Endometrial microvascular endothelial cells (primary cell): ENCODE results near the gene RFX1. TPM values are rescaled to one million over a fixed set of nuclear protein-coding genes. Genes with fewer than 3 reads are reported as not detected.
"Not testable (repeated sequence)": the region's sequence is repeated elsewhere in the genome, so short reads cannot be mapped to it uniquely, and the experiment has no call there.

Experiments used
- in situ Hi-C: cut with HindIII; loops from 2 replicates; pipeline ENCODE4 v1.10.0; 2017; ENCODE audit warnings: low sequenced_read_pairs, low pct_unique_long_range_greater_than_20kb; ENCODE audit errors: inconsistent ontology term
- total RNA-seq: library from RNA; depleted of rRNA; stranded (reverse); fragments of >200 nt; gene quantifications from one replicate; pipeline ENCODE4 v1.2.3, GENCODE V29; 2015; ENCODE audit errors: inconsistent ontology term

RFX1 gene
- total RNA-seq, 1 donor from 2014 or later = 4.6 TPM

GRCh38 chr19:13926715-13927114 is 79.4 kb downstream of the RFX1 start:
- in situ Hi-C loops = no loop called here

- in situ Hi-C loops = no loop called here
These were observed 80.1 kb downstream of the RFX1 start for GRCh38 chr19:13926010-13926409.

GRCh38 chr19:13923194-13923987 is 82.7 kb downstream of the RFX1 start:
- in situ Hi-C loops = no loop called here

- in situ Hi-C loops = not testable (repeated sequence)
These were observed 84.0 kb downstream of the RFX1 start for GRCh38 chr19:13922118-13922517.

GRCh38 chr19:13920940-13921747 is 85.0 kb downstream of the RFX1 start:
- in situ Hi-C loops = no loop called here

GRCh38 chr19:13920524-13920923 is 85.6 kb downstream of the RFX1 start:
- in situ Hi-C loops = no loop called here

- in situ Hi-C loops = no loop called here
These were observed 87.3 kb downstream of the RFX1 start for GRCh38 chr19:13918726-13919411.

- in situ Hi-C loops = no loop called here
These were observed 88.2 kb downstream of the RFX1 start for GRCh38 chr19:13917888-13918406.

GRCh38 chr19:13914777-13915176 is 91.3 kb downstream of the RFX1 start:
- in situ Hi-C loops = no loop called here

GRCh38 chr19:13913352-13913751 is 92.8 kb downstream of the RFX1 start:
- in situ Hi-C loops = no loop called here

Other genes starting within 250 kb of the RFX1 start
- 33.5 TPM for gene MRI1, start 241.8 kb downstream of the RFX1 start, total RNA-seq
- gene C19orf53, start 231.9 kb downstream of the RFX1 start, total RNA-seq = 121 TPM
- gene ZSWIM4, start 210.9 kb downstream of the RFX1 start, total RNA-seq = 5.5 TPM
- gene NANOS3, start 129.2 kb downstream of the RFX1 start, total RNA-seq = not detected
- gene BRME1, start 100.2 kb downstream of the RFX1 start, total RNA-seq = not detected
- gene CC2D1A, start 100.1 kb downstream of the RFX1 start, total RNA-seq = 33.8 TPM
- 0.09 TPM for gene PODNL1, start 67.9 kb downstream of the RFX1 start, total RNA-seq
- 49.3 TPM for gene DCAF15, start 53.8 kb downstream of the RFX1 start, total RNA-seq
- gene RLN3, start 21.8 kb upstream of the RFX1 start, total RNA-seq = not detected
- gene IL27RA, start 25.4 kb upstream of the RFX1 start, total RNA-seq = 17.5 TPM
- gene PALM3, start 55.8 kb upstream of the RFX1 start, total RNA-seq = not detected
- not detected for gene MISP3, start 66.5 kb upstream of the RFX1 start, total RNA-seq
- not detected for gene C19orf67, start 79.5 kb upstream of the RFX1 start, total RNA-seq
- 20.3 TPM for gene SAMD1, start 84.4 kb upstream of the RFX1 start, total RNA-seq
- gene PRKACA, start 111.4 kb upstream of the RFX1 start, total RNA-seq = 138 TPM
- 46.6 TPM for gene ASF1B, start 130.3 kb upstream of the RFX1 start, total RNA-seq
- 0.09 TPM for gene ADGRL1, start 199.8 kb upstream of the RFX1 start, total RNA-seq